Measurements from ENCODE around the gene CAPN14.

DNA sequence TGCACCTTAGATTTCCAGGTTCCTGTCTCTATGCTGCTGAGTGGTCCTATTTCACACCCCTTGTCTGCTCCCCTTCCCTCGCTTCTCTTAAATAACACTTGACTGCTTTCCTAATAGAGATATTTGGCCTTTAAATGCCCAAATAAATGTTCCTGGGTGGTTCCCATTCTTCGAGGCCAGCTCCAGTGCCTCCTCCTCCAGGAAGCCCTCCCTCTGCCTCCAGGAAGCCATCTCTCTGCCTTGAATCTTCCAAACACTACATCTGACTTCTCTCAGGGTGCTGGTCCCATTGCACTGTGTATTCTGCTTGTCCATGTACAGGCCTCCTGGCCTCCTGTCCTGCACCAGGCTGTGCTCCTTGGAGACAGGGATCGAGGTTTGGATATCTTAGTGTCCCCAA, 30.8 kb upstream of the CAPN14 start:
- TF ChIP-seq CTCF (conservative IDR thresholded peaks at IDR 0.05; ENCODE audit: low read depth, low read length) (no peak), EZH2 (IDR thresholded peaks at IDR 0.05; ENCODE audit: borderline replicate concordance, low read depth, low read length, poor library complexity, severe bottlenecking) (no peak)
